NK-92 (cell line): ENCODE results near the gene RAI1.

Experiments
- DNase-seq: peaks from one replicate; lab custom pipeline; 2025; ENCODE audit not compliant: unreplicated experiment; lab: John Stamatoyannopoulos, UW

RAI1 gene

GRCh38 chr17:17856386-17856785 lies 175.1 kb downstream of the RAI1 start:
- DNase-seq, result no peak

GRCh38 chr17:17857496-17857895 lies 176.2 kb downstream of the RAI1 start:
- no peak for DNase-seq

- DNase-seq, result no peak
These were observed 178.9 kb downstream of the RAI1 start for GRCh38 chr17:17859909-17860765.

- DNase-seq, result no peak
These were observed 179.5 kb downstream of the RAI1 start for GRCh38 chr17:17860766-17861107.
